Lower lobe of right lung (tissue), 2 donors: Measurements from ENCODE around the gene TBC1D17. TPM values are rescaled to one million over a fixed set of nuclear protein-coding genes. Genes with fewer than 3 reads are reported as not detected.

ENCODE experiments used
- ATAC-seq, 2 donors: fragments of 200-7000 bp; cut with Tn5 transposase; one replicate each; pipeline ENCODE4 v1.9.1; 2020 to 2022; ENCODE audit warnings: mild to moderate bottlenecking in 2 of 2, moderate library complexity in 2 of 2
- DNase-seq: peaks from one replicate; pipeline ENCODE4 v3.0.0-alpha.2; 2020
- H3K27ac ChIP-seq: fragments of 200-600 bp; one replicate; pipeline ENCODE4 v1.8.0; 2022
- H3K27me3 ChIP-seq: fragments of 200-600 bp; one replicate; pipeline ENCODE4 v1.8.0; 2022; ENCODE audit warnings: low read depth
- H3K36me3 ChIP-seq: fragments of 200-600 bp; one replicate; pipeline ENCODE4 v1.8.0; 2022; ENCODE audit warnings: mild to moderate bottlenecking
- H3K4me1 ChIP-seq: fragments of 200-600 bp; one replicate; pipeline ENCODE4 v1.8.0; 2022
- H3K4me3 ChIP-seq: fragments of 200-600 bp; one replicate; pipeline ENCODE4 v1.8.0; 2022; ENCODE audit warnings: mild to moderate bottlenecking
- H3K9me3 ChIP-seq: fragments of 200-600 bp; one replicate; pipeline ENCODE4 v1.8.0; 2022
- intact Hi-C: fragments of 100-400 bp; cut with DNase I; formaldehyde crosslinking; loops from one replicate; pipeline ENCODE4 v1.11.0; 2022
- total RNA-seq: library from RNA; stranded (reverse); fragmentation: NEBNext Ultra II Directional; extraction: Animal tissue kit (Norgen Biotek cat#: 25700); gene quantifications from one replicate; pipeline ENCODE4 v1.2.1, GENCODE V29; 2021
- TF ChIP-seq, protein P1 (sequence below): fragments of 200-600 bp; IDR thresholded peaks from one replicate; pipeline ENCODE4 v1.8.0; 2022; ENCODE audit warnings: antibody characterized with exemption, mild to moderate bottlenecking
- donor health status: DM: no; HTN: yes; CAD: no; lungs with severe emphysema.

Gene TBC1D17
- total RNA-seq, 1 donor from 2014 or later = 53.1 TPM

DNA sequence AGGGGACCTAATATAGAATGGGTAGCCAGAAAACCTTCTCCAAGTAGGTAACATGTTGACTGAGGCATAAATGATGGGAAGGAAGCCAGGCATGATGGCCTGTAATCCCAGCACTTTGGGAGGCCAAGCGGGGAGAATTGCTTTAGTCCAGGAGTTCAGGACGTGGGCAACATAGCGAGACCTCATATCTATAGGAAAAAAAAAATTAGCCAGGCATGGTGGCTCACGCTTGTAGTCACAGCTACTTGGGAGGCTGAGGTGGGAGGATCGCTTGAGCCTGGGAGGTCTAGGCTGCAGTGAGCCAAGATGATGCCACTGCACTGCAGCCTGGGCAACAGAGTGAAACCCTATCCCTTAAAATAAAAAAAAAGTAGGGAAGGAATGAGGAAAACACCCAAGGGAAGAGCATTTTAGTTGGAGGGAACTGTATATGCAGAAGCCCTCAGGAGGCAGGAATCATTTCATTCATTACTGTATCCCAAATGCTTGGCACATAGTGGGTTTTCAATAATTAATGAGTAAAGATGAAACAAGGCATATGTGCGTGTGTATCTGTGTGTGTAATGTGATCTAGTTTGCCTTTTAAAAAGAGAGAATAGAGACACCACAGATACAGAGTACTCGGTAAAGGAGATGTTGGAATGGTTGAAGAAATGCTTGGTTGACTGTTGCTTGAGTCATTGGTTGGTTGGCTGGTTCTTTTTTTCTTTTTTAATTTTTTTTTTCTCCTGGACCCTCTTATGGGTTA is 54.0 kb downstream of the TBC1D17 start:
- no peak overlapping the region for H3K27ac ChIP-seq
- H3K9me3 ChIP-seq = no peaks in the 10 kb centered on the region
- TF ChIP-seq, protein P1, sequence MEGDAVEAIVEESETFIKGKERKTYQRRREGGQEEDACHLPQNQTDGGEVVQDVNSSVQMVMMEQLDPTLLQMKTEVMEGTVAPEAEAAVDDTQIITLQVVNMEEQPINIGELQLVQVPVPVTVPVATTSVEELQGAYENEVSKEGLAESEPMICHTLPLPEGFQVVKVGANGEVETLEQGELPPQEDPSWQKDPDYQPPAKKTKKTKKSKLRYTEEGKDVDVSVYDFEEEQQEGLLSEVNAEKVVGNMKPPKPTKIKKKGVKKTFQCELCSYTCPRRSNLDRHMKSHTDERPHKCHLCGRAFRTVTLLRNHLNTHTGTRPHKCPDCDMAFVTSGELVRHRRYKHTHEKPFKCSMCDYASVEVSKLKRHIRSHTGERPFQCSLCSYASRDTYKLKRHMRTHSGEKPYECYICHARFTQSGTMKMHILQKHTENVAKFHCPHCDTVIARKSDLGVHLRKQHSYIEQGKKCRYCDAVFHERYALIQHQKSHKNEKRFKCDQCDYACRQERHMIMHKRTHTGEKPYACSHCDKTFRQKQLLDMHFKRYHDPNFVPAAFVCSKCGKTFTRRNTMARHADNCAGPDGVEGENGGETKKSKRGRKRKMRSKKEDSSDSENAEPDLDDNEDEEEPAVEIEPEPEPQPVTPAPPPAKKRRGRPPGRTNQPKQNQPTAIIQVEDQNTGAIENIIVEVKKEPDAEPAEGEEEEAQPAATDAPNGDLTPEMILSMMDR = no peak
- ATAC-seq = no peak
- no peaks in the 10 kb centered on the region for H3K27me3 ChIP-seq
- DNase-seq = no peak
- peaks cover 14% of the 10 kb centered on the region for H3K36me3 ChIP-seq
- intact Hi-C loops = no loop called here
- no peak overlapping the region for H3K4me3 ChIP-seq
- H3K4me1 ChIP-seq = peaks cover 28% of the 10 kb centered on the region

DNA sequence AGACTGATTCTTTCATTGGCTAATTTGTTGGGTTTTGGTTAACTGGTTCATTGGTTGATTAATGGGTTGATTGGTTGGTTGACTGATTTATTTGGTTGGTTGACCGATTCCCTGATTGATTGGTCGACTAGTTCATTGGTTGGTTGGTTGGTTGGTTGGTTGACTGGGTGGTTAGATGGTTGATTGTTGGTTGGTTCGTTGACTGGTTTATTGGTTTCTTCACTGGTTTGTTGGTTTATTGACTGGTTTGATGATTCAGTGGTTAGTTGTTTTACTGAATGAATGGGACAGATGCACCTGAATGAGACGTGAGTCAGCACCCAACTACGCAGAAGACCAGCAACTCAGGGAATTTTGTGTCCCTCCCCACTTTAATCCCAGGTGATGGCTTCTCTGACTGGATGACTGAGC is 54.5 kb downstream of the TBC1D17 start:
- DNase-seq (no peak), ATAC-seq (no peak)
- Histone ChIP-seq H3K4me1 (peaks cover 22% of the 10 kb centered on the region), H3K9me3 (no peaks in the 10 kb centered on the region), H3K4me3 (no peak overlapping the region), H3K27me3 (no peaks in the 10 kb centered on the region), H3K36me3 (peaks cover 9% of the 10 kb centered on the region), H3K27ac (no peak overlapping the region)
- intact Hi-C loops = no loop called here
- TF ChIP-seq, protein P1 = no peak

DNA sequence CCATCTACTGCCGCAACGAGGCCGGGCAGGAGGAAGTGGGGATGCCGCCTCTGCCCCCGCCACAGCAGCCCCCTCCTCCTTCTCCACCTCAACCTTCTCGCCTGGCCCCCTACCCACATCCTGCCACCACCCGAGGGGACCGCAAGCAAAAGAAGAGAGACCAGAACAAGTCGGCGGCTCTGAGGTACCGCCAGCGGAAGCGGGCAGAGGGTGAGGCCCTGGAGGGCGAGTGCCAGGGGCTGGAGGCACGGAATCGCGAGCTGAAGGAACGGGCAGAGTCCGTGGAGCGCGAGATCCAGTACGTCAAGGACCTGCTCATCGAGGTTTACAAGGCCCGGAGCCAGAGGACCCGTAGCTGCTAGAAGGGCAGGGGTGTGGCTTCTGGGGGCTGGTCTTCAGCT is 55.2 kb downstream of the TBC1D17 start:
- ATAC-seq = no peak
- no peak overlapping the region for H3K4me3 ChIP-seq
- H3K4me1 ChIP-seq = peaks cover 20% of the 10 kb centered on the region
- DNase-seq = no peak
- intact Hi-C loops = no loop called here
- H3K27me3 ChIP-seq = no peaks in the 10 kb centered on the region
- no peaks in the 10 kb centered on the region for H3K9me3 ChIP-seq
- H3K27ac ChIP-seq = no peak overlapping the region
- TF ChIP-seq, protein P1 = no peak
- peaks cover 4% of the 10 kb centered on the region for H3K36me3 ChIP-seq

DNA sequence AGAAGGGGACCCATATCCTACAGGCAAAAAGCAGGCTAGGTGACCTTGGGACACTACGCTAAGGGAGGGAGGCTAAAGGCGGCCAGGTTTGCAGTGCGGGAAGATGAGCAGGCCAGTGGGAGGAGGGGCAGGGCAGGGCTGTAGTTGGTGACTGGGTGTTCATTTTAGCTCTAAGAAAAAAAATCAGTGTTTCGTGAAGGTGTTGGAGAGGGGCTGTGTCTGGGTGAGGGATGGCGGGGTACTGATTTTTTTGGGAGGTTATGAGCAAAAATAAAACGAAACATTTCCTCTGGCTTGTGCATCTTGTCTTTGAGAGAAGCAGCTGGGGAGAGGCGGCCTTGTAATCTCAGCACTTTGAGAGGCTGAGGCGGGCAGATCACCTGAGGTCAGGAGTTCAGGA is 56.1 kb downstream of the TBC1D17 start:
- DNase-seq (no peak), ATAC-seq (no peak)
- Histone ChIP-seq H3K4me3 (no peak overlapping the region), H3K36me3 (peaks cover 4% of the 10 kb centered on the region), H3K27me3 (no peaks in the 10 kb centered on the region), H3K9me3 (no peaks in the 10 kb centered on the region), H3K4me1 (peaks cover 15% of the 10 kb centered on the region), H3K27ac (no peak overlapping the region)
- TF ChIP-seq, protein P1 = no peak
- intact Hi-C loops = no loop called here

DNA sequence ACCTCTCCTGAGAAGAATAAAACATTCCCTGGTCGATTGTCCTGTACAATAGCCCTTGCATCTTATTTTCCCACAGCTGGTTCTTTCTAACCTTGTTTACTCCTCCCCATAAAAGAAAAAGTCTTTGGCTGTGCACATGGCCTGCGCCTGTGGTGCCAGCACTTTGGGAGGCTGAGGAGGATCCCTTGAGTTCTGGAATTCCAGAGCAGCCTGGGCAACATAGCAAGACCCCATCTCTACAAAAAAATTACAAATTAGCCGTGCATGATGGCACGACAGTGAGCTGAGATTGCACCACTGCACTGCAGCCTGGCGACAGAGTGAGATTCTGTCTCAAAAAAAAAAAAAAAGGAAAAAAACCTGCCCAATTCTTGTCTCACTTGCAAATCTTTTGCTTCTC is 59.0 kb downstream of the TBC1D17 start:
- no peak overlapping the region for H3K4me3 ChIP-seq
- intact Hi-C loops = no loop called here
- H3K4me1 ChIP-seq = peaks cover 10% of the 10 kb centered on the region
- no peak overlapping the region for H3K27ac ChIP-seq
- no peaks in the 10 kb centered on the region for H3K27me3 ChIP-seq
- DNase-seq (peak; percentile 10), ATAC-seq (no peak)
- TF ChIP-seq, protein P1 = no peak
- H3K36me3 ChIP-seq = peaks cover 4% of the 10 kb centered on the region
- no peaks in the 10 kb centered on the region for H3K9me3 ChIP-seq
